Stimulated activated CD8-positive, alpha-beta memory T cell treated with anti-CD3 and anti-CD28 coated beads, Interleukin-7, amount 100 ng/mL, for 4 hours (primary cell): ENCODE results near the gene RBBP8NL.

Experiments used
- DNase-seq, 2 donors: peaks; one replicate each; pipeline ENCODE4 v3.0.0-alpha.2; 2020; ENCODE audit warnings: low read depth in 2 of 2

RBBP8NL gene

DNA sequence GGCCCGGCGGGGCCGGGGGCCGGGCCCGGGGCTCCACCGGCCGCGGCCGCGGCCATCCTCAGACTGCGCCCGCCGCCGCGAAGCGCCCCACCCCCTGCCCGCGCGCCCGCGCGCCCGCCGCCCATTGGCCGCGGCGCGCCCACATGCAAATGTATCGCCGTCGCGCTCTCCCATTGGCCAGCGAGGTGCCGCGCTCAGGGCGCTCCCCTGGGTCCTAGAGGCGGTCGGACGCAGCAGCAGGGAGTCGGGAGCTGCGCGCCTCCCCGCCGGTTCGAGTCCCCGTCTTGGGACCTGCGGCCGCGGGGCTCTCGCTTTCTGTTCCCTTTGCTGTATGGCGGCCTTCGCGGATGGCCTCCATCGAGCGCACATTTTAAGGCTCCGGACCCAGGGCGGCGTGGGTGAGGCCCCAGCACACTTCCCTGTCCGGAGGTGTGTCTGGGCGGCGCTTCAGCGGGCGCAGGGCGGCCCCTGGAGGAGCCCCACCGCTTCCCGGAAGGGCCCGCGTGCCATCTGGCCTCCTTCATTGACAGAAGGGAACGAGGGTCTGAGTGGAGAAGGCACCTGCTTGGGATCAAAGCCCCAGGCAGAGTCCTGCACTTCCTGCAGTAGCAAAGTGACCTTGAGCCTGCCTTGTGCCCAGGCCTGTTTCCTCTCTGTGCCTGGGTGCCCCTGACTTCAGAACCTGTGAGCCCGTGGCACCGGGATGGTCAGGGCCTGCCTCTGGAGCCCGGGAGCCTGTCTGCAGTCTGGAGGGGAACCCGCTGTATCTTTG, 19.9 kb downstream of the RBBP8NL start, which contains the start of gene CABLES2:
CABLES2 (minus strand) TSS at position 65 of the 772 bp plus-strand sequence; CDS start at position 56, 9 bp downstream.
- DNase-seq, result peak; percentile 79 to 90

GRCh38 chr20:62406635-62407176, 20.6 kb downstream of the RBBP8NL start:
- no peak for DNase-seq

DNA sequence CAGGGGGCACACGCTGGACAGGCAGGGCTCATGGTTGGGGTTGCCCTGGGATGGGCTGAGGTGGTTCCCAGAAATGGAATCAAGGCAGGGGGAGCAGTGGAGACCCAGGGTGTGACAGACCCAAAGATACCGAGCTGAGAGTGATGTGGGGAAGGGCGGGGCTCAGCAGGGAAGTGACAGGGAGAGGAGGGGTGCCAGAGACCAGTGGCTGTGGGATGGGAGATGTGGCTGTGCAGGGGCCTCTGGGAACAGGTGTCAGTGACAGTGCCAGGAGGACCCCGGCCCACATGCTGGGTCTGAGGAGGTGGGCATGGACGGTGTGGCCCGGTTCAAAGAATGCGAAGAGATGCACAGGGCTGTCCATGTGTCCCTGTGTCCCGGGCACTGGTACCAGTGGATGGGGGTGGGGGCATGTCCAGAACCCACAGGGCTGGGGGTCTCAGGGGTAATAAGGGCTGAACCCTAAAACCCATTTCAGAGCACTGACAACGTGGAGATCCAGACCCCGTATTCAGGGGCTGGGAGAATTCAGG, 21.3 kb downstream of the RBBP8NL start:
- DNase-seq, result no peak

GRCh38 chr20:62405108-62405980, 22.0 kb downstream of the RBBP8NL start:
- DNase-seq, result no peak

- DNase-seq, result no peak
These were observed 22.6 kb downstream of the RBBP8NL start for GRCh38 chr20:62404761-62405107.

GRCh38 chr20:62404112-62404665, 23.1 kb downstream of the RBBP8NL start:
- no peak for DNase-seq

DNA sequence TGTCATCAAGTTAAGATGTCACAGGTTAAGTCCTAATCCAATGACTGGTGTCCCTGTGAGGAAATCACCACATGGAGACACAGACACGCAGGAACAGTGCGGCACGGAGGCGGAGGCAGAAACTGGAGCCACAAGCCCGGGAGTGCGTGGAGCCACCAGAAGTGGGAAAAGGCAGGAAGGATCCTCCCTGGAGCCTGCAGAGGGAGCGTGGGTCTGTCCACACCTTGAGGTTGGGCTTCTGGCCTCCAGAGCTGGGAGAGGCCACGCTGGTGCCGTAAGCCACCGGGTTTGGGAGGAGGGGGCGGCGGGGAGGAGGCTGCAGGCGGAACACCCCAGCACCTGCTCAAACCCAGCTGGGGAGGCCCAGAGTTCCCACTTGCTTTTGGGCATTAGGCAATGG, 24.0 kb downstream of the RBBP8NL start:
- DNase-seq, result no peak

GRCh38 chr20:62402456-62403150, 24.7 kb downstream of the RBBP8NL start:
- DNase-seq, result no peak

DNA sequence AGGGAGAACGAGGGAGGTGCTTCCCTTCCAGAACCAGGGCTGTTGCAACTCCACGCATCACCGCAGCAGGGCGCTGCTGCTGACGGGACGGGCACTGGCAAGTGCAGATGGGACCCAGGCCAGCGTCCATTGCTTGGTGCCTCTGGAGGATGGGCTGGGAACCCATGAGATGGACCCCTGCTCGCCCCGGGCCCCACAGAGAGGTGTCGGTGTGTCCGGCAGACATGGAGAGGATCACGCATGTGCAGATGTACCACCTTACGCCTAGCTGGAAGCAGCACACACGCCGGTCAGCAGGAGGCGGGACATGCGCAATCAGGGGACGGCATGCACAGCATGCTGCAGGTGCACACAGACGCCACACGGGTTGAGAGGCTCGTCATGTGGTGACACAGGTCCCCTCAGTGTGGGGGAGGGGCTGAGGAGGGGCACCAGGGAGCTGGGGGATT, 26.0 kb downstream of the RBBP8NL start:
- DNase-seq, result no peak

DNA sequence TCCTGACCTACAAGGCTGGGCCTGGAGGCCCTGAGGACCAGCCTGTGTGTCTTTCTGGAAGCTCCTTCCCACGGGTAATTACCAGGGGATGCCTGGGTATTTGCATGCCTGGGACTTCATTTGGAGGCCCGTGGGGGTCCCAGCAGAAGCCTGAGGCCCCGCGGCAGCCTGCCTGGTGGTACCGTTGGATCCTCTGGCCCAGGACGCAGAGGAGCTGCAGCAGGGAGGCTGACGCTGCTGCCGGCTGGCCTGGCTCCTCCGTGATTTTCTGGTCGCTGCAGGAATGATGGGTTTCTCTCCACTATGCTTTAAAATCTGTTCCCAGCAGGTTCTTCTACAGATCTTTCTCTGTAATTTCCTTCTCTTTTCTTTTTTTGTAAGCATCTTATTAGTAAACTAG, 26.8 kb downstream of the RBBP8NL start:
- no peak for DNase-seq

DNA sequence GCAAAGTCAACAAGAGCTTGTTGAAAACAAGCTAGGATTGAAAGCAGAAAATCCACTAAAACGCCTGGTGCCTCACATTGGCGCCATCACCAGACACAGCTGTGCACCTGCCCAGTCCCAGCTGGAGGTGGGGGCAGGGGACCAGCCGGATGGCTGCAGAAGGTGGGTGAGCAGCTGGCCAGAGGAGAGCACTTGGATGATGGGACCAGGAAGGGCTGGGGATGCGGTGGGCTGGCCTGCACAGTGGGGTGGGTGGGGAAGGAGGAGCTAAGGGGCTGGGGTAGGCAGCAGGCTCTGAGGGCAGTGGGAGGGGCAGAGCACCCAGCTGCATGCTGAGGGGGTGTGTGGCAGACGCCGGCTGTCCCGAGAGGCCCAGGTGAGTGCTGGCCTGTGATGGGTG, 27.3 kb downstream of the RBBP8NL start:
- DNase-seq, result no peak

DNA sequence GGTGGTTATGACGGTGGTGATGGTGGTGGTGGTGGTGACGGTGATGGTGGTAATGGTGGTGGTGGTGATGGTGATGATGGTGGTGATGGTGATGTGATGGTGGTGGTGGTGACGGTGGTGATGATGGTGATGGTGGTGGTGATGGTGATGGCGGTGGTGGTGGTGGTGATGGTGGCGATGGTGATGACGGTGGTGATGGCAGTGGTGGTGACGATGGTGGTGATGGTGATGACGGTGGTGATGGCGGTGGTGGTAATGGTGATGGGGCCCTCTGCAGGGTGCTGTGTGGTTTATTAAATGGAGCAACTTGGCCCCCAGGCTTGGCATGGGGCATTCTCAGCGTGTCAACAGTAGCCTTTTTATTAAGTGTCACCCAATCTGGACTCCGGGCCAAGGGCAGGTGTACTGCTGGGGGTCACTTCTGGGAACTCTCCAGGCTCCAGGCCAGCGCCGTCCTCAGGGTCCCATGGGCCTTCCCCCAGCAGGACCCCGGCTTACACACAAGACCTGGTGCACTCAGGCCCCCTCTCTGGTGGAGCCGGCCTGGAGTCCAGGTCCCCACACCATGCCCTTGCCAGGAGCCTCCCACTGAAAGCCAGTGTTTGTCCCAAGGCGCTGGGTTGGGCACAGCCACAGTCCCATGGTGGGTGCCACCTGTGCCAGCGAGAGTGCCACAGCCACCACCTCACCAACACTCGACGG, 29.1 kb downstream of the RBBP8NL start:
- no peak for DNase-seq

GRCh38 chr20:62396367-62397239, 30.7 kb downstream of the RBBP8NL start:
- DNase-seq, result no peak

- DNase-seq, result no peak
These were observed 31.8 kb downstream of the RBBP8NL start for GRCh38 chr20:62395311-62396242.

- no peak for DNase-seq
These were observed 32.8 kb downstream of the RBBP8NL start for GRCh38 chr20:62394248-62395245.

DNA sequence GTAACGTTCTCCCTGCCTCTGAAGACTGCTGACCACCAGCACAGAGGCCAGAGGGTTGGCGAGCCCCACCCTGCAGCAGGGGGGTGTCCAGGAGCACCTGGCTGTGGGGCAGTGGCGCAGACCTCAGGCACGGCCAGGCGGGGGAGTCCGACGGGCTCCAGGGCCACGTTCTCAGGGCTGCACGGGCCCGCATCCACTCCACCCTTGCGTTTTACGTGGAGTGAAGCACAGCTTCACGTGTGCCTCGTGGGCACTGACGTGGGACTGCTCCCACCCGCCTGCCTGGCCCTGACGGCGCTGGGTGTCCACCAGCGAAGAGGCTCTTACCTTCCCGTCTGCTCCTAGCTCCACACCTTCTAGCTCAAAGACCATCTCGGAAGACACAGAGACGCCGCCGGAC, 33.5 kb downstream of the RBBP8NL start:
- DNase-seq, result no peak

DNA sequence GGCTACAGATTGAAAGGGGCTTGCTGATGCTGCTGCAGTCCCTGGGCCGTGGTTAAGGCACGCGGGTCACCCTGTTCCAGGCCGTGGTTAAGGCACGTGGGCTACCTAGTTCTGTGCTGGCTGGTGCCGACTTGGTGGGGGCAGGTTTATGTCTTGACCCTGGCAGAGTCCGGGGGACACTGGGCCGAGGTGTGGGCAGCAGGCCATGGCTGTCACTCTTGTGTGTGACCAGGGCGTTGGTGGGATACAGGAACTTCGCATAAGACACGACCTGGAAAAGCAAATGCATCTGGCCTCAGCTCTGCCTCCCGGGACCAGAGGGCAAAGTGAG, 34.0 kb downstream of the RBBP8NL start:
- no peak for DNase-seq
